ENCODE measurements around the gene ARL16.

- TF ChIP-seq, protein P1, sequence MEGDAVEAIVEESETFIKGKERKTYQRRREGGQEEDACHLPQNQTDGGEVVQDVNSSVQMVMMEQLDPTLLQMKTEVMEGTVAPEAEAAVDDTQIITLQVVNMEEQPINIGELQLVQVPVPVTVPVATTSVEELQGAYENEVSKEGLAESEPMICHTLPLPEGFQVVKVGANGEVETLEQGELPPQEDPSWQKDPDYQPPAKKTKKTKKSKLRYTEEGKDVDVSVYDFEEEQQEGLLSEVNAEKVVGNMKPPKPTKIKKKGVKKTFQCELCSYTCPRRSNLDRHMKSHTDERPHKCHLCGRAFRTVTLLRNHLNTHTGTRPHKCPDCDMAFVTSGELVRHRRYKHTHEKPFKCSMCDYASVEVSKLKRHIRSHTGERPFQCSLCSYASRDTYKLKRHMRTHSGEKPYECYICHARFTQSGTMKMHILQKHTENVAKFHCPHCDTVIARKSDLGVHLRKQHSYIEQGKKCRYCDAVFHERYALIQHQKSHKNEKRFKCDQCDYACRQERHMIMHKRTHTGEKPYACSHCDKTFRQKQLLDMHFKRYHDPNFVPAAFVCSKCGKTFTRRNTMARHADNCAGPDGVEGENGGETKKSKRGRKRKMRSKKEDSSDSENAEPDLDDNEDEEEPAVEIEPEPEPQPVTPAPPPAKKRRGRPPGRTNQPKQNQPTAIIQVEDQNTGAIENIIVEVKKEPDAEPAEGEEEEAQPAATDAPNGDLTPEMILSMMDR (IDR thresholded peaks at IDR 0.05; ENCODE audit: insufficient read depth, low read length), result no peak
- TF ChIP-seq POLR2AphosphoS5 (IDR thresholded peaks at IDR 0.05; ENCODE audit: low read depth) (no peak), REST (IDR thresholded peaks at IDR 0.05; ENCODE audit: insufficient replicate concordance, low read depth) (no peak)
Measured at GRCh38 chr17:81714412-81715106, 31.0 kb upstream of the ARL16 start.

Measured in HL-60 (cell line).